GM12873 (cell line): Measurements from ENCODE around the gene ELL.

Source experiments
- CTCF ChIP-seq: IDR thresholded peaks from 2 replicates; pipeline ENCODE4 v1.5.1; 2012; ENCODE audit warnings: low read depth, mild to moderate bottlenecking, moderate library complexity, low read length, control low read depth; ENCODE audit not compliant: insufficient read depth; ENCODE audit errors: missing control alignments

The ELL gene

GRCh38 chr19:18507021-18507726 lies 14.7 kb downstream of the ELL start:
- TF ChIP-seq CTCF = no peak

DNA sequence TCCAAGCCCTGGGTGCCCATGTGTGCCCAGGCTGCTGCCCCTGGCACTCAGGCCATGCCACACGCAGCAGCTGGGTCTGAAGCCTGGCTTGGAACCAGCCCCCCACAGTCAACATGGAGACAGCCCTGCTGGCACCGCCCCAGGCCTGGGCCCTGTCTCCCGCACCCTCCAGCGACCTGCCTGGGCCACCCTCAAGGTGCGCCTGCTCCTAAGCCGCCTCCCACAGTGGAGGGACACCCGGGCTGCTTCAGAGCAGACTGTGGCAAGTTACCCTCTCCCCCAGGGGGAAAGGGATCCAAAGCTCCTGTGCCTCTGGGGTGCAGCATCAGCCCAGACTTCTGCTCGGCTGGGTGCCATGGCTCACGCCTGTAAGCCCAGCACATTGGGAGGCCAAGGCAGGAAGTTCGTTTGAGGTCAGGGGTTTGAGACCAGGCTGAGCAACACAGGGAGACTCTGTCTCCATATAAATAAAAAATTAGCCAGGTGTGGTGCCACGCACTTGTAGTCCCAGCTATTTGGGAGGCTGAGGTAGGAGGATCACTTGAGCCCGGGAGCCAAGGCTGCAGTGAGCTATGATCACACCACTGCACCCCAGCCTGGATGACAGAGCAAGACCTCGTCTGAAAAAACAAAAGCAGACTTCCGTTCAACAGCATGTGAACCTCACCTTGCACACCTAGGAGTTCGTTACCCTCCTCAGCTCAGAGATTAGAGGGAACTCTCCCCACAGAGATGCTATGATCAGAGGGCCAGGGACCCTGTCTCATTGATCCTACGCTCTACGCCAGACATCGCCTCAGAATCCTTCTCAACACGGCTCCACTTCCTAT lies 15.6 kb downstream of the ELL start:
- no peak for TF ChIP-seq CTCF

DNA sequence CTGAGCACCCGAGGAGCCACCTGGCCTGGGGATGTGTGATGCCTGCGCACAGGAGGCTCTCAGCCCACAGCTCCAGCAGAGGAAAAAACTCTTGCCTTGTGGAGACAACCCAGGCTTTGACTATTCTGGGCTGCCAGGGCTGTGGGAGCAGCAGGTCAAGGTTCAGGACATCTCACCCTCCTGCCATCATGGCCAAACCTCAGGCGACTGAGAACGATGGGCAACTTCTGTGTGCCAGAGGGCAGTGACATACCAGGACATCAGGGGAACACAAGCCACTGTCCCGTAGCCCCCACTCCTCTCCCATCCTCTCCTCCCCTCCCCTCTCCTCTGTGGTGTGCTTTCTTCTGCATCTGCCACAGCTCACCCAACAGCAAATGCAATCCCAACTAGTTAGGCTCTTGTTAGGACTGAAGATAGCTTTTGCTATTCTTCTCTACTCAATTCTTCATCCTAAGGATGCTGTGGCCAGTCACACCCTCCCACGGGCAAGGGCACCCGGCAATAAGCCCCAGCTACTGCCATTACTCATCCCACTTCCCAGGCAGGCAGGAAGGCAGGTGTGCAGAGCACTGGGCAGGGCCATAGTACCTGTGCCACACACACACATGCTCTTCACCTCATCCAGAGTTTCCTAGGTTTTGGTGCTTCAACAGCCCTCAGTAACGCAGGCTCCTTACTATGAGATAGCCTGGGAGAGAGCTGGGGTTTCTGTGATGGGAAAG lies 16.8 kb downstream of the ELL start:
- no peak for TF ChIP-seq CTCF

- no peak for TF ChIP-seq CTCF
Observed at GRCh38 chr19:18503971-18504885, 17.6 kb downstream of the ELL start.

- TF ChIP-seq CTCF = no peak
Observed at GRCh38 chr19:18503337-18503970, 18.4 kb downstream of the ELL start.

DNA sequence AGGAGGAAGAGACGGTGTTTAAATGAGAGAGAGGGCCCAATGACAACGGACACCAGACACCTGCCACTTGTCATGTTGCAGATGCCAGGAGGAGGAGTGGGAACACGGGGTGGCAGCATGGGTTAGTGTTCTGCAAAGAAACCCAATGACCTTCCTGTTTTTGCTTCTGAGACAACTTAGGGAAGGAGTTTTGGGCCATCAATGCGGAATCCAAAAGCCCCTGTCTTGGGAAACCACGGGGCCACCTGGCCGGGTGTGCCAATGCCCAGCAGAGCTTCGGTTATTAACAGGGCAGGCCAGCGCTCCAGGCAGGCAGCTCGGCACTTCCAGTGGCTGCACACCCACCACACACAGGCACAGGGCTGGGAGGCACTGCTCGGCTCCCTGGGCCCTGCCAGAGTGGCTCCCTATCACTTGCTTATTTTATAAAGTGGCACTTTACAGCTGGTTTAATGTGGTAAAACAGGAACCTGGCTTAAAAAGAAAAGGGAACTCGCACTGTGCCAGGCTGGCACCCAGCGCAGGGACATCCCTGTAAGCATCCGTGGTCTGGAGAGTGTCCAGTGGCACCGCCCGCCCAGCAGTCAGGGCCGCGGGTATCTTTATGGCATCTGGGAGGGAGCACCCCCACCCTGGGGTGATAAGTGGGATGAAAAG lies 19.1 kb downstream of the ELL start:
- TF ChIP-seq CTCF = no peak
